Measurements from ENCODE around the gene VWA3A.
"Not testable (repeated sequence)": the region's sequence is repeated elsewhere in the genome, so short reads cannot be mapped to it uniquely, and the experiment has no call there.

The VWA3A gene

GRCh38 chr16:22089910-22090309 is 2.4 kb upstream of the VWA3A start:
- no peak for DNase-seq (ENCODE audit: low read depth)

DNA sequence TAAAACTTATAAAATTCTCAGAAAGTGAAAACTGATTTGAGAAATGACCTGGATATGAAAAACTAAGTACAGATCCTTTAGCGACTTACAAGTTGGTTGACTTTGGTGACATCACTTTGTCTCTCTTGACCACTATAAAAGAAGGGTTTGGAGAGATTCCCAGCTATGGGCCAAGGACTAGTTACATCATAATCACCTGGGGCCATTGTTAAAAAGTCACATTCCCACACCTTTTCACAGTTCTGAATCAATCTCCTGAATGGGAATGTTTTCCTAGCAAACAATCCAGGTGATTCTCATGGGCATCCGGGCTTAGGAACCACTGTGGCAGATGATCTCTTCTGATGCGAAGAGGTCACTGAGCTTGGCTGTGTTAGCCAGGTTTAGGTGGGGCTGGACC is 620 bp upstream of the VWA3A start:
- DNase-seq (ENCODE audit: low read depth): no peak

GRCh38 chr16:22093331-22093730 is 990 bp downstream of the VWA3A start:
- no peak for DNase-seq (ENCODE audit: low read depth)

DNA sequence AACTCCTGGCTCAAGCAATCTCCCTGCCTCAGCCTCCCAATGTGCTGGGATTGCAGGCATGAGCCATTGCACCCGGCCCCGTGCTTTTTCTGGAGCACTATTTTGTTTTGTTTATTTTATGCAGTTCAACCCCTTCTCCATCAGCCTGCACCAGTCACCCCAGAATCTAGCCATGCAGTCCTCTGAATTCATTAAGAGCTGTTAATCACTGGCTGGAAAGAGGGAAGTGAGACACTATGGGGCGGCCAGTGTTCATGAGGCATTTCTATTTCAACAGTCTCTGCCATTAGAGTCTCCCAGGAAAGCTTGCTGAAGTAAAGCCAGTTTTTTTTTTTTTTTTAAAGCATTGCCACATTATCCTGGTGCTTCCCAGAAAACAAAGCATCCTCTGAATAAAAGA is 1.7 kb downstream of the VWA3A start:
- no peak for DNase-seq (ENCODE audit: low read depth)

DNA sequence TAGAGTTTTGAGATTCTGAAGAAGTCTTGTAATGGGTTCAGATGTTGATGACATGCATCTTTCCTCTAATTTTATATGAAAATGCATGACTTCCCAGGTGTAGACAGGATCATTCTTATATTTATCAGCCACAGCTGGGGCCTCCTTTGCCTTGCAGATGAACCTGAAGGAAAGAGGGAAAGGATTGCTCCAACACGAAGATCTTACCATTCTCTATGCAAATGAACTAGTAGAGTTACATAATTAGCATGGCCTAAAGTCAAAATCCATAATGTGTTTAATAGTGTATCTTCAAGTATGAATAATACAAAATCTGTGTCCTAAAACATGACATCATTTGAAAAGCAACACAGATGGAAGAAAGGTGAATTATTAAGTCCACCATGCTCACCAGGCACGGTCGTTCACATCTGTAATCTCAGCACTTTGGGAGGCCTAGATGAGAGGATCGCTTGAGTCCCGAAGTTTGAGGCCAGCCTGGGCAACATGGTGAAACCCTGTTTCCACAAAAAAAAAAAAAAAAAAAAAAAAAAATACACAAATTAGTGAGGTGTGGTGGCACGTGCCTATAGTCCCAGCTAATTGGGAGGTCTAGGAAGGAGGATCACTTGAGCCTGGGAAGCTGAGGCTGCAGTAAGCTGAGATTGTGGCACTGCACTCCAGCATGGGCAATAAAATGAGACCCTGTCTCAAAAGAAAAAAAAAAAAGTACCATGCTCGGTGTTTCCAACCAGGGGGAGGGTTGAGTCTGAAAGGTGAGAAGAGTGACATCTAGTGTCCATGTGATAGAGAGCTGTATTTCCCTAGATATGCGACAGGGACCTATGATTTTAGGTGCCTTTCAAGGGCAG is 6.3 kb downstream of the VWA3A start:
- no peak for DNase-seq (ENCODE audit: low read depth)

DNA sequence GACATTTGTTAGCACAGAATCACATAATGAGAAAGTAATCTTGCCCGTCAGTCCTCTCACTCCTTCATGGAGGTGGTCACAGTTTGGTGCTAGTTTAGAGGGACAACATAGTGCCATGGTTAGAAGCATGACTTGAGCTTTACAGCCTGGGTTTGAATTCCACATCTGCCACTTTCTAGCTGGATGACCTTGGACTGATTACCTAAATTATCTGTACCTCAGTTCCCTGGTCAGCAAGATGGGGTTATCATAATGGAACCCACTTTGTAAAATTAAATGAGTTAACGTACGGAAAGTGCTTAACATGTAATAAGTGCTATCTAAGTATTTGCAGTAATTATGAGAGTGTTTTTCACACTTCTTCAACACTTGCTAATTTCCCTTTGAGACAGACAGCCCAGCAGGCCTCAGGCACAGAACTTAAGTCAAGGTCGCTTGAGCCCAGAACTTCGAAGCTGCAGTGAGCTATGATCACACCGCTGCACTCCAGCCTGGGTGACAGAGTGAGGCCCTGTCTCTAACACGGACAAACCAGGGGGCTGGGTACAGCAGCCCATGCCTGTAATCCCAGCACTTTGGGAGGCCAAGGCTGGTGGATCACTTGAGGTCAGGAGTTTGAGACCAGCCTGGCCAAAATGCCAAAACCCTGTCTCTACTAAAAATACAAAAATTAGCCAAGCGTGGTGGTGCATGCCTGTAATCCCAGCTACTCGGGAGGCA is 7.1 kb downstream of the VWA3A start:
- no peak for DNase-seq (ENCODE audit: low read depth)

GRCh38 chr16:22103441-22103840 is 11.1 kb downstream of the VWA3A start:
- no peak for DNase-seq (ENCODE audit: low read depth)

DNA sequence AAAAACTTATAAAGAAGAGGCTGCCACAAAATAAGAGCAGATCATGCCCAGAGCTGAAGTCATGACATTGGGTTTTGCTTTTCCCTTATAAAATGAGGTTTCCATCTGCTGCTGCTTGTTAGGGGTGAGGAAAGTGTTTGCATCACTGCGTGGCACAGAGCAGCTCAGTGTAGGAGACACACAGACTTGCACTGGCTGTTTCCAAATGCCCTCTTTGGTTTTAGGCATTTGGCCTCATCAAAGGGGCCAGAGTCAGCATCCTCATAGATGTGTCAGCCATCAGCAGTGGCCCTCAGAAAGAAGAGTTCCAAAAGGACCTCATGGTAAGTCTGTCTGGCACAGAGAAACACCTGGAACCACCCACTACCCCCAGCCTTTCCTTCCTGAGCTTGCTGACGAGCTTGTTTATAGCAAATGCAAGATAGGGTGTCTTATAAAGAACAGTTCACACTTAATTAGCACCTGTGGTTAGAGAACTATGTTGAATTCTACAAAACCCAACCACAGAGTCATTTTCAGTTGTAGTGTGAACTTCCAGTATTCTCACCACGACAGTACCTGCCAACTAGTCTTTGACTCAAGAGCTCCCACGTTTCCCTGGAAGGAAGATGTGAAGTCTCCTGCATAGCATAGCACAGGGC is 17.0 kb downstream of the VWA3A start:
- DNase-seq (ENCODE audit: low read depth): no peak

DNA sequence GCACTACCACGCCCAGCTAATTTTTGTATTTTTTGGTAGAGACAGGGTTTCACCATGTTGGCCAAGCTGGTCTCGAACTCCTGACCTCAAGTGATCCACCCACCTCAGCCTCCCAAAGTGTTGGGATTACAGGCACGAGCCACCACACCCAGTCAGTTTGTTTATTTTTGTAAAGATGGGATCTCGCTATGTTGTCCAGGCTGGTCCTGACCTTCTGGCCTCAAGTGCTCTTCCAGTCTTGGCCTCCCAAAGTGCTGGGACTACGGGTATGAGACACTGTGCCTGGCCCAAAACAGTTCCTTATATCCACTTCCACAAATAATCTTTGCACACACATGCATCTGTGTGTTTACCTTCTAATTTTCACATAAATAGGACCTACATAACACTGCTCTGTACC is 19.3 kb downstream of the VWA3A start:
- not testable (repeated sequence) for DNase-seq (ENCODE audit: low read depth)

DNA sequence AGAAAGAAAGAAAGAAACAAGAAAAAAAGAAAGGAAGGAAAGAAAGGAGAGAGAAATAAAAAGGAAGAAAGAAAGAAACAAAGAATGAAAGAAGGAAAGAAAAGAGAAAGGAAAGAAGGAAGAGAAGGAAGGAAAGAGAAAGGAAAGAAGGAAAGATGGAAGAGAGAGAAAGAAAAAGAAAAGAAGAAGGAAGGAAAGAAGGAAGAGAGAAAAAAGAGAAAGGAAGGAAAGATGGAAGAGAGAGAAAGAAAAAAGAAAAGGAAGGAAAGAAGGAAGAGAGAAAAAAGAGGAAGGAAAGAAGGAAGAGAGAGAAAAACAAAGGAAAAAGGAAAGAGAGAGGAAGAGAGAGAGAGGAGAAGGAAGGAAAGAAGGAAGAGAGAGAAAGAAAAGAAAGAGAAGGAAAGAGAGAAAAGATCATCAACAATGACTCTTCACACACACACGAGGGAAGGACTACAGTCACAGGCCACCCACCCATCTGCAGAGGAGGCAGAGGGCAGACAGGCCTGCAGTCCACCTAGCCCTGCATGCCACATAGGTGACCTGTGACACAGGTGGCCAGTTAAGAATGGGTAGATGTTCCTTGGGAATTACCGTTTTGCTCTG is 23.9 kb downstream of the VWA3A start:
- DNase-seq (ENCODE audit: low read depth): no peak

GRCh38 chr16:22117609-22118008 is 25.3 kb downstream of the VWA3A start:
- DNase-seq (ENCODE audit: low read depth): no peak

GRCh38 chr16:22120440-22120839 is 28.1 kb downstream of the VWA3A start:
- DNase-seq (ENCODE audit: low read depth): no peak

- DNase-seq (ENCODE audit: low read depth): no peak
These were observed 29.9 kb downstream of the VWA3A start for GRCh38 chr16:22122239-22122638.

DNA sequence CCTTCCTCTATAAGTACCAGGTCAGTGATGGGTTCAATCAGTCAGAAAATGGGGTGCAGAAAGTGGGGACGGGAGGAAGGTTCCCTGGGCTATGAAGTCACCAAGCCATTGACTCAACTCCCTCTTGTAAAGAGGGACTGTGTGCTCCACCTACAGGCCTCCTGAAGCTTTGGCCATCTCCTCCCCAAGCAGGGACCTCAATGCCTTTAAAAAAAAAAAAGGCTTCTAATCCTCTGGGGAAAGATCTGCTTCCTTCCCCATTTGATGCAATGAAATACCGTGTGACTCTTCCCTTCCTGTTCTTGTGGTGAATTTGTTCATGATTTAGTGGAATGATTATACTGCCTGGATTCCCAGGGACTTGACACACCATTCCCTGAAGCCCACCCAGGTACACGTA is 30.8 kb downstream of the VWA3A start:
- DNase-seq (ENCODE audit: low read depth): no peak

GRCh38 chr16:22123759-22124490 is 31.6 kb downstream of the VWA3A start:
- no peak for DNase-seq (ENCODE audit: low read depth)

DNA sequence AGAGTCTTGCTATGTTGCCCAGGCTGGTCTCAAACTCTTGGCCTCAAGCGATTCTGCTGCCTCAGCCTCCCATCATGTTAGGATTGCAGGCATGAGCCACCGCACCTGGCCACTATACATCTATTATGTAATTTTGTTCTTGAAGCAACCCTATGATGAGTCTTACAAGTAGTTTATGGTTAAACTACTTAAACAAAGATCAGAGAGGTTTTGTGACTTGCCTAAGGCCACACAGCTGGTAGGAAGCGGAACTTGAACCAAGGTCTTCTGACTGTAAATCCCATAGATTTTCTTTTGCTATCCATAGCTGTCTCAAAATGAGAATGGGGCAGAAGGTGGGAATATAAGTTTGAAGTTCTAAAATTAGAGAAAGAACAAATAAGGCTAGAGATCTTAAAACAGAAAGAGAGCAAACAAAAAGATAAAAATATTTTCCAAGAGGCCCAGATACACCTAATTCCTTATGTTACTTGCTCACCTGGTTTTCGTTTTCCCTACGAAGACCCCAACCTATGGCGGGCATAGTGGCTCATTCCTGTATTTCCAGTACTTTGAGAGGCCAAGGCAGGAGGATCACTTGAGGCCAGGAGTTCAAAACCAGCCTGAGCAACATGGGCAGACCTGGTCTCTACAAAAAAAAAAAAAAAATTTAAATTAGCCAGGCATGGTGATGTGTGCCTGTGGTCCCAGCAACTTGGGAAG is 32.4 kb downstream of the VWA3A start:
- DNase-seq (ENCODE audit: low read depth): no peak

GRCh38 chr16:22126037-22126558 is 33.8 kb downstream of the VWA3A start:
- no peak for DNase-seq (ENCODE audit: low read depth)

GRCh38 chr16:22128537-22128936 is 36.2 kb downstream of the VWA3A start:
- not testable (repeated sequence) for DNase-seq (ENCODE audit: low read depth)

- DNase-seq (ENCODE audit: low read depth): no peak
These were observed 38.2 kb downstream of the VWA3A start for GRCh38 chr16:22130528-22130927.

DNA sequence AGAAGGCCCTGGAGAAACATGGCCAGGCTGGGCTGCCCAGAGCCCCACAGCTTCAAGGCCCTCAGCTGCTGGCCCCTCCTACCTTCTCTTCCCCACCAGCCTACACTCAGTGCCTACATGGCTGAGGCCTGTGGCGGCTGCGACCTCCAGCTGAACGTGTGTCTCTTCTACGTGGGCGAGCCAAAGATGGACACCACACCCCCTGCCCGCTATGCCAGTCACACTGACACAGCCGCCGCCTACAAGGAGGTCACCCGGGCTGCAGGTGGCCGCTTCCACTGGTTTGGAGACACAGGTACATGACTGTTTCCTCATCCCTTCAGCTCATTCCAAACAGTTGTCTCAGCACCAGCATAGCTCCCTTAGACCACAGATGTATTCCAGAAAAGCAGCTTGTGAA is 40.5 kb downstream of the VWA3A start:
- no peak for DNase-seq (ENCODE audit: low read depth)

DNA sequence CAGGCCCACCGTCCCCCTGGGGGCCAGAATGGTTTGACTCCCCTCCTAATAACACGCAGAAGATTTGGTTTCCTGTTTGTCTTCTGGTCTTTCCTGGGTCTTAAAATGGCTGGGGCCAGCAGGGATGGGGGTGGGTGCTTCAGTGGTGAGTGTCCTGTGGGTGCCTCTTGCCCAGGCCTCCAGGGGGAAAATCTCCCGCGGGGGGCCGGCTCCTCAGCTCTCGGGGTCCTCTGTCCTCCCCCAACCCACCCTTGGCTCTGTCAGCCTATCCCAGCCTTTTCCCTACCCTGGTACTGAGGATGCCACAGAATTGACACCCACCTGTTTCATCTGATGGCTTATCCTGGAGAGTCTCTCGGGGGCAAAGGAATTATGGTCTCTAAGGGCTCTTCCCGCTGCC is 46.1 kb downstream of the VWA3A start:
- DNase-seq (ENCODE audit: low read depth): no peak
